SH-SY5Y (cell line): ENCODE data around the gene CADM2.

ENCODE experiments used
- GATA2 ChIP-seq: IDR thresholded peaks from 2 replicates; pipeline ENCODE4 v1.6.1; 2011; ENCODE audit warnings: mild to moderate bottlenecking, low read depth, low read length
- GATA3 ChIP-seq: IDR thresholded peaks from 2 replicates; pipeline ENCODE4 v1.6.1; 2011; ENCODE audit warnings: low read depth, mild to moderate bottlenecking, low read length, moderate library complexity

DNA sequence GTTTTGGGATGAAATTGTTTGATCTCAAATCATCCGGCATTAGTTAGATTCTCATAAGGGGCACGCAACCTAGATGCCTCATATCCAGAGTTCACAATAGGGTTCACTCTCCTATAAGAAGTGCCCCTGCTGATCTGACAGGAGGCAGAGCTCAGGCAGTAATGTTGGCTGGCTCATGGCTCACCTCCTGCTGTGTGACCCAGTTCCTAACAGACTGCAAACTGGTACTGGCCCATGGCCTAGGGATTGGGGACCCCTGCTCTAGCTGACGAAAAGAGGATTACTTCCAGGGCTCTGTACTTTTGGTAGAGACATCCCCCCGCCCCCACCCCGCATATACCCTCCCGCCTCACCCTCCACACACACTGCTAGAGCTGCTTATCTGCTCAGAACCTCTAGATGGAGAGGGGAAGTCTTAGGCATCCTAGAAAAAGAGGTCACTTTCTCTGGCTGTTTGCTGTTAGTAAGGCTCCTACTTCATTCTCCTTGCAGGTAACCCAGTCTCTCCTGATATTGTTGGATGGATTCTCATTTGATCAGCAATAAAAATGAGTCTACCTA, 923.1 kb downstream of the CADM2 start:
- TF ChIP-seq GATA3 = no peak
- no peak for TF ChIP-seq GATA2
